IMR-90 (cell line): ENCODE data around the gene DLGAP4. TPM values are rescaled to one million over a fixed set of nuclear protein-coding genes. Genes with fewer than 3 reads are reported as not detected.

Source experiments
- ATAC-seq: fragments of 200-7000 bp; cut with Tn5 transposase; 2 replicates; pipeline ENCODE4 v1.9.1; 2020; ENCODE audit warnings: low read depth, mild to moderate bottlenecking, moderate library complexity
- BruUV-seq: library from RNA; stranded (reverse); fragments of 400-500 nt; replicated peaks from 2 replicates; lab custom pipeline; 2021; lab: Mats Ljungman, UMichigan
- CTCF ChIA-PET: fragments of 300-600 bp; formaldehyde crosslinking; extraction: SDS; loops from one replicate; lab custom pipeline; 2021; ENCODE audit warnings: antibody characterized with exemption; lab: Yijun Ruan, JAX
- POLR2A ChIA-PET: fragments of 300-600 bp; sonication (Branson Sonifier 250); formaldehyde crosslinking; loops from one replicate; lab custom pipeline; 2022; ENCODE audit warnings: antibody characterized with exemption; ENCODE audit not compliant: unreplicated experiment; lab: Charles Lee
- DNase-seq: peaks from one replicate; pipeline ENCODE4 v3.0.0; 2013
- H2AFZ ChIP-seq: replicated peaks from 2 replicates; pipeline ENCODE3; 2013; ENCODE audit warnings: low read length, mild to moderate bottlenecking; ENCODE audit not compliant: poor library complexity
- H2AK5ac ChIP-seq: 2 replicates; pipeline ENCODE4 v1.6.1; 2013; ENCODE audit warnings: low read depth, low read length, inconsistent platforms
- H2AK9ac ChIP-seq: replicated peaks from 2 replicates; pipeline ENCODE3; 2013; ENCODE audit warnings: mild to moderate bottlenecking, low read depth, low read length, moderate library complexity; ENCODE audit not compliant: poor library complexity
- H2BK120ac ChIP-seq: 2 replicates; pipeline ENCODE4 v1.6.1; 2013; ENCODE audit warnings: low read depth, low read length, inconsistent platforms
- H2BK15ac ChIP-seq: 3 replicates; pipeline ENCODE4 v1.6.1; 2013; ENCODE audit warnings: low read depth, low read length, inconsistent platforms
- H2BK20ac ChIP-seq: 2 replicates; pipeline ENCODE4 v1.6.1; 2013; ENCODE audit warnings: low read depth, mild to moderate bottlenecking, inconsistent platforms, low read length, moderate library complexity
- H2BK5ac ChIP-seq: 2 replicates; pipeline ENCODE4 v1.6.1; 2013; ENCODE audit warnings: mild to moderate bottlenecking, low read depth, low read length, inconsistent platforms; ENCODE audit not compliant: poor library complexity, severe bottlenecking
- H3K14ac ChIP-seq: replicated peaks from 2 replicates; pipeline ENCODE4 v1.6.1; 2013; ENCODE audit warnings: low read depth, low read length, inconsistent platforms
- H3K18ac ChIP-seq: 2 replicates; pipeline ENCODE4 v1.6.1; 2013; ENCODE audit warnings: low read depth, low read length, control low read depth
- H3K23ac ChIP-seq: 2 replicates; pipeline ENCODE4 v1.6.1; 2013; ENCODE audit warnings: low read depth, low read length, inconsistent platforms
- H3K27ac ChIP-seq: 2 replicates; pipeline ENCODE4 v1.5.1; 2013; ENCODE audit warnings: mild to moderate bottlenecking, control low read depth, low read length; ENCODE audit not compliant: insufficient read depth
- H3K27me3 ChIP-seq: 2 replicates; pipeline ENCODE4 v1.6.1; 2013; ENCODE audit warnings: low read length; ENCODE audit not compliant: control insufficient read depth, insufficient read depth
- H3K36me3 ChIP-seq: 2 replicates; pipeline ENCODE4 v1.6.1; 2013; ENCODE audit warnings: low read length, mixed read lengths; ENCODE audit not compliant: control insufficient read depth, insufficient read depth
- H3K4ac ChIP-seq: 2 replicates; pipeline ENCODE4 v1.6.1; 2013; ENCODE audit warnings: low read depth, low read length, inconsistent platforms
- H3K4me1 ChIP-seq: 2 replicates; pipeline ENCODE4 v1.6.1; 2013; ENCODE audit warnings: low read length, mixed read lengths; ENCODE audit not compliant: control insufficient read depth, insufficient read depth
- H3K4me2 ChIP-seq: 2 replicates; pipeline ENCODE4 v1.6.1; 2013; ENCODE audit warnings: low read depth, mild to moderate bottlenecking, control low read depth, low read length, moderate library complexity
- H3K4me3 ChIP-seq: 2 replicates; pipeline ENCODE4 v1.5.1; 2013; ENCODE audit warnings: low read depth, mild to moderate bottlenecking, control low read depth, low read length, moderate library complexity; ENCODE audit not compliant: insufficient read depth
- H3K56ac ChIP-seq: 2 replicates; pipeline ENCODE4 v1.6.1; 2013; ENCODE audit warnings: low read length, inconsistent platforms; ENCODE audit not compliant: insufficient read depth; ENCODE audit errors: extremely low read depth
- H3K79me1 ChIP-seq, 2 experiments: 2 replicates each; pipeline ENCODE4 v1.6.1; 2013; ENCODE audit warnings: low read length in 2 of 2, inconsistent platforms in 1 of 2, low read depth in 1 of 2
- H3K9ac ChIP-seq: 2 replicates; pipeline ENCODE4 v1.6.1; 2013; ENCODE audit warnings: low read depth, low read length, control low read depth
- H3K9me1 ChIP-seq: 2 replicates; pipeline ENCODE4 v1.6.1; 2013; ENCODE audit warnings: low read length, inconsistent platforms; ENCODE audit not compliant: insufficient read depth
- H3K9me3 ChIP-seq: 2 replicates; pipeline ENCODE4 v1.6.1; 2013; ENCODE audit warnings: low read length; ENCODE audit not compliant: control insufficient read depth, insufficient read depth
- H4K20me1 ChIP-seq: 2 replicates; pipeline ENCODE4 v1.6.1; 2013; ENCODE audit warnings: low read length, inconsistent platforms; ENCODE audit not compliant: insufficient read depth
- H4K5ac ChIP-seq: 2 replicates; pipeline ENCODE4 v1.6.1; 2013; ENCODE audit warnings: mild to moderate bottlenecking, low read depth, low read length, control low read depth
- H4K8ac ChIP-seq, 2 experiments: 2 replicates each; pipeline ENCODE4 v1.6.1; 2013; ENCODE audit warnings: low read depth in 2 of 2, low read length in 2 of 2, control low read depth in 1 of 2, inconsistent platforms in 1 of 2
- H4K91ac ChIP-seq: 2 replicates; pipeline ENCODE4 v1.6.1; 2013; ENCODE audit warnings: low read depth, low read length, inconsistent platforms; ENCODE audit not compliant: insufficient read depth
- RCOR1 ChIP-seq: IDR thresholded peaks from 2 replicates; pipeline ENCODE4 v1.6.1; 2012; ENCODE audit warnings: mild to moderate bottlenecking, low read length, improper control_type of control experiment; ENCODE audit not compliant: insufficient replicate concordance
- USF2 ChIP-seq: fragments of 150-350 bp; IDR thresholded peaks from 2 replicates; pipeline ENCODE4 v1.6.1; 2017; ENCODE audit warnings: mild to moderate bottlenecking, antibody characterized with exemption, low read length, low read depth
- WGBS, 2 experiments: methylation state at CpG; one replicate each; pipeline versions ENCODE4 v1.1.5 to v1.1.7; 2013; ENCODE audit warnings: missing lambda C conversion rate in 2 of 2; ENCODE audit not compliant: insufficient read length in 1 of 2; ENCODE audit errors: extremely low coverage in 2 of 2; 5-methylcytosine and 5-hydroxymethylcytosine counted together
- dilution Hi-C: fragments of 300-500 bp; cut with HindIII; formaldehyde crosslinking; loops from one replicate; pipeline ENCODE4 v1.14.3; 2018; ENCODE audit warnings: low sequenced_read_pairs; ENCODE audit not compliant: unreplicated experiment
- in situ Hi-C: fragments of 300-500 bp; cut with MboI; formaldehyde crosslinking; loops from 3 replicates; pipeline ENCODE4 v1.14.3; 2019; ENCODE audit warnings: low sequenced_read_pairs, inconsistent platforms, mixed read lengths
- intact Hi-C: fragments of 100-400 bp; cut with micrococcal nuclease; formaldehyde crosslinking; loops from 2 replicates; pipeline ENCODE4 v1.10.0; 2022
- polyA plus RNA-seq, 3 experiments: library from polyadenylated mRNA; depleted of rRNA; stranded (reverse); fragments of >200 nt; gene quantifications; 2 replicates each; pipeline ENCODE4 v1.2.3, GENCODE V29; 2012; ENCODE audit warnings: low replicate concordance in 1 of 3
- total RNA-seq: library from RNA; depleted of rRNA; stranded (reverse); fragments of >200 nt; gene quantifications from 2 replicates; pipeline ENCODE4 v1.2.3, GENCODE V29; 2012

Gene DLGAP4
- total and polyA plus RNA-seq, 2 of the 4 experiments (the other 2 are of a cell fraction), result 32.3 to 73.2 TPM

- H3K56ac ChIP-seq, result no peak overlapping the region
- no peak overlapping the region for H3K4ac ChIP-seq
- no peaks in the 10 kb centered on the region for H3K79me1 ChIP-seq
- H3K9me1 ChIP-seq, result no peaks in the 10 kb centered on the region
- no peaks in the 10 kb centered on the region for H3K36me3 ChIP-seq
- ATAC-seq (peak; percentile 81), DNase-seq (peak; percentile 42)
- no peak overlapping the region for H2BK120ac ChIP-seq
- TF ChIP-seq USF2, result no peak
- peak; percentile 58 for TF ChIP-seq RCOR1
- H3K9me3 ChIP-seq, result no peaks in the 10 kb centered on the region
- H2AFZ ChIP-seq, result no peak overlapping the region
- dilution Hi-C loops, result no loop called here
- intact Hi-C loops, result no loop called here
- CTCF ChIA-PET, result no interaction called here
- H3K4me2 ChIP-seq, result no peak overlapping the region
- H2BK5ac ChIP-seq, result no peak overlapping the region
- H3K27ac ChIP-seq, result no peak overlapping the region
- H3K4me3 ChIP-seq, result no peak overlapping the region
- H3K18ac ChIP-seq, result no peak overlapping the region
- in situ Hi-C loops, result no loop called here
- no peak overlapping the region for H3K23ac ChIP-seq
- H3K9ac ChIP-seq, result no peak overlapping the region
- H4K8ac ChIP-seq, result no peak overlapping the region
- H4K20me1 ChIP-seq, result no peaks in the 10 kb centered on the region
- no peak overlapping the region for H2BK20ac ChIP-seq
- H2BK15ac ChIP-seq, result no peak overlapping the region
- no peaks in the 10 kb centered on the region for H3K4me1 ChIP-seq
- peak overlapping the region; percentile 17 for H2AK9ac ChIP-seq
- no TSS peak for BruUV-seq
- POLR2A ChIA-PET, result no interaction called here
- H4K91ac ChIP-seq, result no peak overlapping the region
- H3K14ac ChIP-seq, result no peak overlapping the region
- peaks cover 7% of the 10 kb centered on the region; the same call in 1 of the 2 replicates for H3K27me3 ChIP-seq
- 20% methylated on average over 1 of the region's 4 CpGs; no CpG with 5 or more reads in 1 of the 2 experiments for WGBS, 2 experiments
- no peak overlapping the region for H2AK5ac ChIP-seq
- H4K5ac ChIP-seq, result no peak overlapping the region
These were observed 38.5 kb downstream of the DLGAP4 start for GRCh38 chr20:36344517-36345132.
